Body of pancreas (tissue), 4 donors: Measurements from ENCODE around the gene COPS3.

Experiments
- POLR2A ChIP-seq, 3 donors: fragments of 450-650 bp; IDR thresholded peaks; one replicate each; pipeline ENCODE4 v1.6.1; 2016; ENCODE audit warnings: antibody characterized with exemption in 3 of 3, mild to moderate bottlenecking in 2 of 3
- TF ChIP-seq, protein P1 (sequence below), 7 experiments: fragments of 450-650 bp in 4 of 7; fragments of 200-600 bp in 3 of 7; sonication (generic) in 3 of 7; IDR thresholded peaks; one replicate each; pipeline ENCODE4 v1.5.1; 2016 to 2019; ENCODE audit warnings: antibody characterized with exemption in 7 of 7

DNA sequence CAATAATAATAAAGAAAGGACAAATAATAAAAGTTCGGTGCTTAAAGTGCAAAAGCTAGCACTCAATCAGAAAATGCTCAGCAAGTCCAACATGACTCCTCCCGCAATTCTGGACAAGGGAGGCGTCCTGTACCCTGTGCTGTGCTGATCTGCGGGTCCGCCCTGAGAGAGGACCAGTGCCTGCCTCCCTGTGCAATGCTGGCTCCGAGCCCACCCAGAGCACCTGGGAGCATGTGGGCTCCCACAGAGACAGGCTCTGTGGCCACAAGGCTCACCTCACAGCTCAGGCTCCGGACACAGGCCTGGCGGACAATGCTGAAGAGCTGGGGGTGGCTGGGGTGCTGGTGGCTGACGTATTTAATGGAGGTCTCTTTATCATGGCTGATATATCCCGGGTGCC lies 55.1 kb downstream of the COPS3 start:
- TF ChIP-seq, protein P1, sequence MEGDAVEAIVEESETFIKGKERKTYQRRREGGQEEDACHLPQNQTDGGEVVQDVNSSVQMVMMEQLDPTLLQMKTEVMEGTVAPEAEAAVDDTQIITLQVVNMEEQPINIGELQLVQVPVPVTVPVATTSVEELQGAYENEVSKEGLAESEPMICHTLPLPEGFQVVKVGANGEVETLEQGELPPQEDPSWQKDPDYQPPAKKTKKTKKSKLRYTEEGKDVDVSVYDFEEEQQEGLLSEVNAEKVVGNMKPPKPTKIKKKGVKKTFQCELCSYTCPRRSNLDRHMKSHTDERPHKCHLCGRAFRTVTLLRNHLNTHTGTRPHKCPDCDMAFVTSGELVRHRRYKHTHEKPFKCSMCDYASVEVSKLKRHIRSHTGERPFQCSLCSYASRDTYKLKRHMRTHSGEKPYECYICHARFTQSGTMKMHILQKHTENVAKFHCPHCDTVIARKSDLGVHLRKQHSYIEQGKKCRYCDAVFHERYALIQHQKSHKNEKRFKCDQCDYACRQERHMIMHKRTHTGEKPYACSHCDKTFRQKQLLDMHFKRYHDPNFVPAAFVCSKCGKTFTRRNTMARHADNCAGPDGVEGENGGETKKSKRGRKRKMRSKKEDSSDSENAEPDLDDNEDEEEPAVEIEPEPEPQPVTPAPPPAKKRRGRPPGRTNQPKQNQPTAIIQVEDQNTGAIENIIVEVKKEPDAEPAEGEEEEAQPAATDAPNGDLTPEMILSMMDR (IDR thresholded peaks at IDR 0.05) = no peak
- no peak for TF ChIP-seq POLR2A (IDR thresholded peaks at IDR 0.05)
